Mucosa of descending colon (tissue), 3 donors: ENCODE results near the gene CCL16. TPM values are rescaled to one million over a fixed set of nuclear protein-coding genes. Genes with fewer than 3 reads are reported as not detected.

Experiments
- ATAC-seq: fragments of 200-7000 bp; cut with Tn5 transposase; one replicate; pipeline ENCODE4 v1.9.1; 2020; ENCODE audit warnings: mild to moderate bottlenecking, moderate library complexity
- DNase-seq, 3 donors: peaks; one replicate each; pipeline ENCODE4 v3.0.0-alpha.2; 2020
- H3K36me3 ChIP-seq: fragments of 200-600 bp; one replicate; pipeline ENCODE4 v1.8.0; 2021; ENCODE audit warnings: low read depth, mild to moderate bottlenecking
- H3K4me1 ChIP-seq: fragments of 200-600 bp; one replicate; pipeline ENCODE4 v1.8.0; 2021; ENCODE audit warnings: low read depth, mild to moderate bottlenecking
- H3K4me3 ChIP-seq: fragments of 200-600 bp; one replicate; pipeline ENCODE4 v1.8.0; 2021; ENCODE audit warnings: mild to moderate bottlenecking
- H3K9me3 ChIP-seq: fragments of 200-600 bp; one replicate; pipeline ENCODE4 v1.8.0; 2021; ENCODE audit warnings: mild to moderate bottlenecking
- CTCF ChIP-seq: fragments of 200-600 bp; IDR thresholded peaks from one replicate; pipeline ENCODE4 v1.8.0; 2022; ENCODE audit warnings: antibody characterized with exemption, mild to moderate bottlenecking
- intact Hi-C, 2 donors: fragments of 100-400 bp; cut with DNase I in 1 of 2; cut with micrococcal nuclease in 1 of 2; formaldehyde crosslinking; loops; one replicate each; pipeline versions ENCODE4 v1.11.0 to v1.11.1; 2022; cut with DNase I, micrococcal nuclease
- total RNA-seq, 3 donors: library from RNA; stranded (reverse); fragmentation: NEBNext Ultra II Directional in 2 of 3; extraction: Animal tissue kit (Norgen Biotek cat#: 25700) in 2 of 3; gene quantifications; one replicate each; pipeline versions ENCODE4 v1.2.1 to v1.2.4, GENCODE V29; 2021 to 2023
- donor health status: DM: no; HTN: no; CAD: no; lungs with moderate emphysema.
- donor health status: DM: no; HTN: no; CAD: no.
- donor health status: DM: no; HTN: yes; CAD: no.

CCL16 gene
- total RNA-seq, 3 donors from 2014 or later = 0.20 to 0.44 TPM; not detected in 1

- ATAC-seq (no peak), DNase-seq (no peak)
- no peak for TF ChIP-seq CTCF
- Histone ChIP-seq H3K9me3 (no peaks in the 10 kb centered on the region), H3K4me1 (peaks cover 5% of the 10 kb centered on the region), H3K36me3 (no peaks in the 10 kb centered on the region), H3K4me3 (no peak overlapping the region)
- intact Hi-C loops = no loop called here
Measured at GRCh38 chr17:35984140-35984539, 2.8 kb upstream of the CCL16 start.

- TF ChIP-seq CTCF = no peak
- Histone ChIP-seq H3K36me3 (no peaks in the 10 kb centered on the region), H3K4me1 (peaks cover 5% of the 10 kb centered on the region), H3K9me3 (no peaks in the 10 kb centered on the region), H3K4me3 (no peak overlapping the region)
- ATAC-seq (no peak), DNase-seq (no peak)
- intact Hi-C loops = no loop called here
Measured at GRCh38 chr17:35982409-35983191, 1.3 kb upstream of the CCL16 start.

GRCh38 chr17:35981908-35982330 lies 622 bp upstream of the CCL16 start:
- Histone ChIP-seq H3K9me3 (no peaks in the 10 kb centered on the region), H3K4me3 (no peak overlapping the region), H3K4me1 (peaks cover 5% of the 10 kb centered on the region), H3K36me3 (no peaks in the 10 kb centered on the region)
- TF ChIP-seq CTCF = no peak
- intact Hi-C loops = no loop called here
- DNase-seq (peak in 2 of 3 donors; percentile 25 to 51), ATAC-seq (peak; percentile 61)

- Histone ChIP-seq H3K4me1 (peaks cover 11% of the 10 kb centered on the region), H3K4me3 (no peak overlapping the region), H3K9me3 (no peaks in the 10 kb centered on the region), H3K36me3 (no peaks in the 10 kb centered on the region)
- no peak for ATAC-seq
- no peak for DNase-seq
- no peak for TF ChIP-seq CTCF
- intact Hi-C loops = loop anchor here in 1 of 2 donors (10.0 kb wide), 2 partner anchors 96 to 166 kb away; no protein-coding TSS in a partner anchor
Measured at GRCh38 chr17:35978346-35978745, 3.0 kb downstream of the CCL16 start.

GRCh38 chr17:35977509-35977908 lies 3.8 kb downstream of the CCL16 start:
- DNase-seq = no peak
- no peak overlapping the region for H3K4me3 ChIP-seq
- no peak for ATAC-seq
- no peak for TF ChIP-seq CTCF
- H3K36me3 ChIP-seq = no peaks in the 10 kb centered on the region
- H3K4me1 ChIP-seq = peaks cover 17% of the 10 kb centered on the region
- no peaks in the 10 kb centered on the region for H3K9me3 ChIP-seq
- intact Hi-C loops = loop anchor here in 1 of 2 donors (10.0 kb wide), 2 partner anchors 97 to 167 kb away; no protein-coding TSS in a partner anchor
